Lung (tissue), 12 donors: ENCODE results near the gene FRMD4A. TPM values are rescaled to one million over a fixed set of nuclear protein-coding genes. Genes with fewer than 3 reads are reported as not detected.

Source experiments
- ATAC-seq: fragments of 200-7000 bp; cut with Tn5 transposase; one replicate; pipeline ENCODE4 v1.9.1; 2020; ENCODE audit warnings: moderate number of reproducible peaks; ENCODE audit not compliant: insufficient read depth, low FRiP score
- DNase-seq, 3 donors: peaks; one replicate each; pipeline ENCODE4 v3.0.0-alpha.2; 2013 to 2017
- H3K27ac ChIP-seq, 2 donors: one replicate each; pipeline ENCODE4 v1.5.1; 2013; ENCODE audit warnings: mild to moderate bottlenecking in 2 of 2, moderate library complexity in 2 of 2, control low read depth in 1 of 2, inconsistent platforms in 1 of 2, low read depth in 1 of 2, low read length in 1 of 2
- H3K27me3 ChIP-seq, 3 donors: one replicate each; pipeline ENCODE4 v1.5.1; 2013; ENCODE audit warnings: low read length in 2 of 3; ENCODE audit not compliant: control insufficient read depth in 3 of 3, insufficient read depth in 3 of 3
- H3K36me3 ChIP-seq, 4 donors: one replicate each; pipeline ENCODE4 v1.5.1; 2013; ENCODE audit warnings: low read length in 4 of 4, mild to moderate bottlenecking in 1 of 4, moderate library complexity in 1 of 4; ENCODE audit not compliant: control insufficient read depth in 4 of 4, insufficient read depth in 4 of 4
- H3K4me1 ChIP-seq, 5 donors: one replicate each; pipeline ENCODE4 v1.5.1; 2013; ENCODE audit warnings: low read length in 5 of 5, mild to moderate bottlenecking in 2 of 5, moderate library complexity in 1 of 5; ENCODE audit not compliant: control insufficient read depth in 5 of 5, insufficient read depth in 5 of 5
- H3K4me3 ChIP-seq: one replicate; pipeline ENCODE4 v1.5.1; 2013; ENCODE audit warnings: mild to moderate bottlenecking, control low read depth, moderate library complexity
- H3K9ac ChIP-seq, 2 donors: one replicate each; pipeline ENCODE4 v1.5.1; 2013; ENCODE audit warnings: low read length in 2 of 2, control low read depth in 1 of 2; ENCODE audit not compliant: insufficient read depth in 1 of 2
- H3K9me3 ChIP-seq, 4 donors: one replicate each; pipeline ENCODE4 v1.5.1; 2013; ENCODE audit warnings: low read length in 3 of 4, mild to moderate bottlenecking in 1 of 4, moderate library complexity in 1 of 4; ENCODE audit not compliant: control insufficient read depth in 4 of 4, insufficient read depth in 3 of 4
- CTCF ChIP-seq: IDR thresholded peaks from 2 replicates; pipeline ENCODE4 v1.5.1; 2012; ENCODE audit warnings: mild to moderate bottlenecking; ENCODE audit errors: control extremely low read depth, extremely low read depth
- WGBS, 2 donors: extraction: QIAGEN DNeasy Blood & Tissue Kit; methylation state at CpG; one replicate each; pipeline ENCODE4 v1.1.7; 2013; 5-methylcytosine and 5-hydroxymethylcytosine counted together
- polyA plus RNA-seq, 2 donors: library from polyadenylated mRNA; stranded (reverse); fragments of 200-250 nt; gene quantifications; one replicate each; pipeline ENCODE4 v1.2.1, GENCODE V29; 2013
- total RNA-seq, 2 donors: library from RNA; depleted of rRNA in 1 of 2; stranded (reverse); fragments of >200 nt in 1 of 2; gene quantifications; one replicate each; pipeline ENCODE4 v1.2.1, GENCODE V29; 2014 to 2021
- donor health status: control.
- donor health status: control.
- donor health status: Bipolar disorder and iron deficiency.
- donor health status: healthy.
- donor health status: DM: yes; HTN: yes; CAD: no.

The FRMD4A gene
- total and polyA plus RNA-seq, 4 donors, result 12.0 to 64.5 (median 29.3) TPM

DNA sequence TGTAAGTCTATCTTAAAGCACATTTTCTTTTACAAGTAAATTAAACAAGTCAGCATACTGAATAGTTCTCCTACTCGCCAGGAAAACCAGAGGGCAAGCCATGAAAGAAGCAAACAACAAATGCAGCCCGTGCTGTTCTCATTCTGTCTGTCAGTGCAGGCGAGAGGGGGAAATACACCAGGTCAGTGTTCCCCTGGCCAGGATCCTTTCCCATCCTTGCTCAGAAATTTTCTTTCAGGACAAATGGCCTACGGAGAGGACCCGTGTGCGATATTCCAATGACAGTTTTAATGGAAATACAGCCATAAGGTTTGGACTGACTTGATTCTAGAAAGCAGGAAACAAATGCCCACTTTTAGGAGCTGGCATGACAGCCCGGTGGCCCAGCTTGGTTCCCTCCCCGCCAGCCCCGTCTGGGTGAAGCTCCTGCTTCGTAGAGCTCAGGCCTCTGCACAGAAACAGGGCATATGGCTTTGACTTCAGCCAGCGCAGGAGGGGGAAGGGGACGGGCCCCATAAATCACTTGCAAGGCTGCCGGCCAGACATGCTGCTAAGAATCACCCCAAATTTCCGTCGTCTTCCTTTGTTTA lies 67.8 kb downstream of the FRMD4A start:
- no peak overlapping the region for H3K4me3 ChIP-seq
- WGBS, 2 donors, result 56 to 65% methylated on average over 15 of the region's 15 CpGs

DNA sequence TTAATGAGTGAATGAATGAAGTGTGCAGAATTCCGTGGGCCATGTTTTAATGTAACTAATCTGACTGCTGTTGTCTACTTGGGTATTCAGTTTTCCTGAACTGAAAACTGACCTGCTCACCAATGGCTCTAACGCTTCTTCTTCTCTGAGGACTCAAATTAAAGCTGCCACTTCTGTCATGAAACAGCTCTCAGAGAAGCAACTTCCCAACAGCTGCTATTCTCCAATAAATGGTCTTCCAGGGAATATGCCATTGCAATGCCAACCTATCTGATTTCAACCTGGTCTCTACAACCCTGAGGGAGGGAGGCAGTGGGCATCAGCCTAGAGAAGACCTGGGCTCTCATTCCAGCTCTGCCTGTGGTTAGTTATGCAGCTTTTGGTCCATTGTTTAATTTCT lies 69.4 kb downstream of the FRMD4A start:
- ATAC-seq, result no peak
- Histone ChIP-seq H3K27me3 (peaks cover 0 to 6% (median 0%) of the 10 kb centered on the region in 3 donors), H3K4me3 (no peak overlapping the region), H3K9ac (no peak overlapping the region), H3K9me3 (peaks cover 0 to 2% (median 0%) of the 10 kb centered on the region in 4 donors), H3K27ac (no peak overlapping the region), H3K36me3 (no peaks in the 10 kb centered on the region), H3K4me1 (peaks cover 0 to 21% (median 2%) of the 10 kb centered on the region in 5 donors)
- no peak for TF ChIP-seq CTCF
- 76 to 80% methylated on average over 2 of the region's 2 CpGs for WGBS, 2 donors
- no peak for DNase-seq

More for the DNA sequence above, 67.8 kb downstream of the FRMD4A start:
- ATAC-seq (no peak), DNase-seq (no peak)
- no peak overlapping the region for H3K9ac ChIP-seq
- no peaks in the 10 kb centered on the region for H3K36me3 ChIP-seq
- H3K4me1 ChIP-seq, result peaks cover 0 to 21% (median 0%) of the 10 kb centered on the region in 5 donors
- no peaks in the 10 kb centered on the region for H3K9me3 ChIP-seq
- peaks cover 0 to 6% (median 0%) of the 10 kb centered on the region in 3 donors for H3K27me3 ChIP-seq
- TF ChIP-seq CTCF, result no peak
- H3K27ac ChIP-seq, result no peak overlapping the region

GRCh38 chr10:14259696-14260566 lies 70.8 kb downstream of the FRMD4A start:
- no peak for ATAC-seq
- WGBS, 2 donors, result 53 to 75% methylated on average over 7 of the region's 7 CpGs

More at GRCh38 chr10:14259696-14260566, 70.8 kb downstream of the FRMD4A start:
- Histone ChIP-seq H3K4me1 (peaks cover 0 to 21% (median 2%) of the 10 kb centered on the region in 5 donors), H3K9ac (no peak overlapping the region), H3K4me3 (no peak overlapping the region), H3K27me3 (peaks cover 0 to 6% (median 0%) of the 10 kb centered on the region in 3 donors), H3K36me3 (no peaks in the 10 kb centered on the region), H3K9me3 (peaks cover 0 to 2% (median 0%) of the 10 kb centered on the region in 4 donors), H3K27ac (no peak overlapping the region)
- DNase-seq, result peak in 1 of 3 donors; percentile 46
- no peak for TF ChIP-seq CTCF
